A673 (cell line): ENCODE data around the gene TBRG4. TPM values are rescaled to one million over a fixed set of nuclear protein-coding genes. Genes with fewer than 3 reads are reported as not detected.
"Not testable (repeated sequence)": the region's sequence is repeated elsewhere in the genome, so short reads cannot be mapped to it uniquely, and the experiment has no call there.

Experiments used
- BruUV-seq: library from RNA; stranded (reverse); fragments of 400-500 nt; replicated peaks from 2 replicates; lab custom pipeline; 2021; lab: Mats Ljungman, UMichigan
- CTCF ChIA-PET: fragments of 300-600 bp; sonication (Branson Sonifier 250); formaldehyde crosslinking; loops from one replicate; lab custom pipeline; 2022; ENCODE audit warnings: antibody characterized with exemption; lab: Charles Lee
- POLR2A ChIA-PET: fragments of 300-600 bp; sonication (Branson Sonifier 250); formaldehyde crosslinking; loops from one replicate; lab custom pipeline; 2022; ENCODE audit warnings: antibody characterized with exemption; ENCODE audit not compliant: low non-redundant PET; lab: Charles Lee
- DNase-seq: peaks from one replicate; pipeline ENCODE4 v3.0.0-alpha.2; 2015; ENCODE audit warnings: low spot score
- H3K27ac ChIP-seq: fragments of 200-600 bp; sonication (generic); 2 replicates; pipeline ENCODE4 v1.5.1; 2016; ENCODE audit warnings: mixed run types, low read depth, mild to moderate bottlenecking, mixed read lengths, antibody characterized with exemption, low read length; ENCODE audit not compliant: poor library complexity, severe bottlenecking
- H3K27me3 ChIP-seq: fragments of 200-600 bp; sonication (generic); replicated peaks from 2 replicates; pipeline ENCODE4 v1.6.1; 2017; ENCODE audit warnings: mixed run types, low read depth, mild to moderate bottlenecking, mixed read lengths, antibody characterized with exemption, low read length; ENCODE audit not compliant: insufficient read depth, poor library complexity
- H3K36me3 ChIP-seq: fragments of 200-600 bp; sonication (generic); 2 replicates; pipeline ENCODE4 v1.6.1; 2016; ENCODE audit warnings: mixed run types, mild to moderate bottlenecking, mixed read lengths, antibody characterized with exemption, low read length; ENCODE audit not compliant: insufficient read depth, poor library complexity, severe bottlenecking
- H3K4me1 ChIP-seq: fragments of 200-600 bp; sonication (generic); 2 replicates; pipeline ENCODE4 v1.6.1; 2017; ENCODE audit warnings: mixed run types, mild to moderate bottlenecking, mixed read lengths, antibody characterized with exemption, low read length; ENCODE audit not compliant: insufficient read depth, poor library complexity, severe bottlenecking
- H3K4me3 ChIP-seq: fragments of 200-600 bp; sonication (generic); 2 replicates; pipeline ENCODE4 v1.5.1; 2016; ENCODE audit warnings: low read depth, mixed run types, mild to moderate bottlenecking, mixed read lengths, low read length; ENCODE audit not compliant: poor library complexity, severe bottlenecking
- H3K9me3 ChIP-seq: fragments of 200-600 bp; sonication (generic); 2 replicates; pipeline ENCODE4 v1.6.1; 2016; ENCODE audit warnings: mixed run types, low read depth, mild to moderate bottlenecking, mixed read lengths, antibody characterized with exemption, low read length; ENCODE audit not compliant: poor library complexity, severe bottlenecking
- EZH2 ChIP-seq: fragments of 200-600 bp; sonication (generic); IDR thresholded peaks from 2 replicates; pipeline ENCODE4 v1.6.1; 2017; ENCODE audit warnings: borderline replicate concordance, low read depth, mild to moderate bottlenecking, mixed read lengths, antibody characterized with exemption, low read length; ENCODE audit not compliant: poor library complexity, severe bottlenecking
- intact Hi-C: fragments of 100-400 bp; cut with micrococcal nuclease; formaldehyde crosslinking; loops from one replicate; pipeline ENCODE4 v1.10.0; 2022; ENCODE audit not compliant: unreplicated experiment
- total RNA-seq: library from RNA; stranded (reverse); gene quantifications from 2 replicates; pipeline ENCODE4 v1.2.3, GENCODE V29; 2021
- TF ChIP-seq, protein P1 (sequence below): fragments of 300-800, 200-600 bp; sonication (generic); conservative IDR thresholded peaks from 2 replicates; pipeline ENCODE4 v1.5.1; 2017; ENCODE audit warnings: low read depth, mild to moderate bottlenecking, antibody characterized with exemption, low read length, moderate library complexity, mixed read lengths

TBRG4 gene
- total RNA-seq, 1 experiment from 2014 or later: 136 TPM

DNA sequence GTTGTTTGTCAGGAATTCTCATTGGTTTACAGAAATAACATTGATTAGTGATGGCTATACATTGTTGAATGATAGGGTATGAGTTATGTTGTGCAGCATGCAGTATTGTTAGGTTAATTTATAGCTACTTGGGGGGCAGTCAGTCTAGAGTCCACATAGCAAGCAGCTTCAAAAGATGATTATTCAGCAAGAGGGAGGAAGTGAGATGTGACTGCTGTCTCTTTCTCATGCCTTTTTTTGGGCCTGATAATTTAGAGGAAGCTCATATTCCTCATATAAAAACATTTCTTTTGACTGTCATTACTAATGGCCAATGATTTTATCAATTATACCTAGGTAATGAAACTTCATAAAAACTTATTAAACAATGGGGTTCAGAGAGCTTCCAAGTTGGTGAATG, 3.4 kb upstream of the TBRG4 start:
- TF ChIP-seq EZH2: no peak
- TF ChIP-seq, protein P1, sequence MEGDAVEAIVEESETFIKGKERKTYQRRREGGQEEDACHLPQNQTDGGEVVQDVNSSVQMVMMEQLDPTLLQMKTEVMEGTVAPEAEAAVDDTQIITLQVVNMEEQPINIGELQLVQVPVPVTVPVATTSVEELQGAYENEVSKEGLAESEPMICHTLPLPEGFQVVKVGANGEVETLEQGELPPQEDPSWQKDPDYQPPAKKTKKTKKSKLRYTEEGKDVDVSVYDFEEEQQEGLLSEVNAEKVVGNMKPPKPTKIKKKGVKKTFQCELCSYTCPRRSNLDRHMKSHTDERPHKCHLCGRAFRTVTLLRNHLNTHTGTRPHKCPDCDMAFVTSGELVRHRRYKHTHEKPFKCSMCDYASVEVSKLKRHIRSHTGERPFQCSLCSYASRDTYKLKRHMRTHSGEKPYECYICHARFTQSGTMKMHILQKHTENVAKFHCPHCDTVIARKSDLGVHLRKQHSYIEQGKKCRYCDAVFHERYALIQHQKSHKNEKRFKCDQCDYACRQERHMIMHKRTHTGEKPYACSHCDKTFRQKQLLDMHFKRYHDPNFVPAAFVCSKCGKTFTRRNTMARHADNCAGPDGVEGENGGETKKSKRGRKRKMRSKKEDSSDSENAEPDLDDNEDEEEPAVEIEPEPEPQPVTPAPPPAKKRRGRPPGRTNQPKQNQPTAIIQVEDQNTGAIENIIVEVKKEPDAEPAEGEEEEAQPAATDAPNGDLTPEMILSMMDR: no peak
- H3K27ac ChIP-seq: no peak overlapping the region
- no TSS peak for BruUV-seq
- no peaks in the 10 kb centered on the region for H3K9me3 ChIP-seq
- H3K4me1 ChIP-seq: no peaks in the 10 kb centered on the region
- H3K36me3 ChIP-seq: no peaks in the 10 kb centered on the region
- peaks cover 4% of the 10 kb centered on the region for H3K27me3 ChIP-seq
- POLR2A ChIA-PET: no interaction called here
- DNase-seq: no peak
- intact Hi-C loops: loop anchor here (5.0 kb wide), 1 partner anchor 118 kb away; no protein-coding TSS in a partner anchor
- CTCF ChIA-PET: no interaction called here
- no peak overlapping the region for H3K4me3 ChIP-seq

DNA sequence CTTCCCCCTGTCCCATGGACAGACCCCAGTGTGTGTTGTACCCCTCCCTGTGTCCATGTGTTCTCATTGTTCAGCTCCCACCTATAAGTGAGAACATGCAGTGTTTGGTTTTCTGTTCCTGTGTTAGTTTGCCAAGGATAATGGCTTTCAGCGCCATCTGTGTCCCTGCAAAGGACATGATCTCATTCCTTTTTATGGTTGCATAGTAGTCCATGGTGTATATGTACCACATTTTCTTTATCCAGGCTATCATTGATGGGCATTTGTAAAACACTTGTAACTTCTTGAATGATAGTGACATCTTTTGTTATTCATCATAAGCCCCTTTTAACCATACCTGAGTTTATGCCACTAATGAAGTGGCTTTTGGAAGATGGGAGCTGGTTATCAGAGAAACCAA, 2.8 kb upstream of the TBRG4 start:
- intact Hi-C loops: loop anchor here (5.0 kb wide), 1 partner anchor 117 kb away; no protein-coding TSS in a partner anchor
- H3K27ac ChIP-seq, H3K27me3 ChIP-seq, H3K4me3 ChIP-seq, DNase-seq, H3K4me1 ChIP-seq, POLR2A ChIA-PET, H3K36me3 ChIP-seq, CTCF ChIA-PET, H3K9me3 ChIP-seq, BruUV-seq: not testable (repeated sequence)

DNA sequence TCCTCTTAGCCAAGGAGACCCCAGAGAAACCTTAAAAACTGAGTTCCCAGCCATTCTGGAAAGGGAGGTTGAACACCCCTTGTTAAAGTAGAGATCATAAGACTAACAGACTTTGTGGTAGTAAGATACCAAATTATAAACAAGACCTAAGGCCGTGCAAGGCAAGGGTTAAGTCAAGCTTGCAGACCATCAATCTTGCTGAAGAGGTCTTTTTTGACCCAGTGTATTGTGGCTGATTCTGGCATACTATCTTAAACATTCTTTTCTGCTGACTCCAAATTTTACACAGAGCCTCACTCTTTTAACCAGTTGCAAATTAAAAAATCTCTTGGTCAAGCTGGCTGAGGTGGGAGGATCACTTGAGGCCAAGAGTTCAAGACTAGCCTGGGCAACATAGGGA, 1.2 kb upstream of the TBRG4 start:
- Histone ChIP-seq H3K4me1 (peaks cover 7% of the 10 kb centered on the region), H3K9me3 (no peaks in the 10 kb centered on the region), H3K4me3 (peak overlapping the region; percentile 86), H3K27me3 (peaks cover 4% of the 10 kb centered on the region), H3K36me3 (peaks cover 18% of the 10 kb centered on the region), H3K27ac (no peak overlapping the region)
- intact Hi-C loops: loop anchor here (2.0 to 5.0 kb wide), 2 partner anchors 24 to 115 kb away; no protein-coding TSS in a partner anchor
- ChIA-PET POLR2A (no interaction called here), CTCF (no interaction called here)
- DNase-seq: no peak
- no TSS peak for BruUV-seq
- TF ChIP-seq, protein P1: no peak
- TF ChIP-seq EZH2: no peak

DNA sequence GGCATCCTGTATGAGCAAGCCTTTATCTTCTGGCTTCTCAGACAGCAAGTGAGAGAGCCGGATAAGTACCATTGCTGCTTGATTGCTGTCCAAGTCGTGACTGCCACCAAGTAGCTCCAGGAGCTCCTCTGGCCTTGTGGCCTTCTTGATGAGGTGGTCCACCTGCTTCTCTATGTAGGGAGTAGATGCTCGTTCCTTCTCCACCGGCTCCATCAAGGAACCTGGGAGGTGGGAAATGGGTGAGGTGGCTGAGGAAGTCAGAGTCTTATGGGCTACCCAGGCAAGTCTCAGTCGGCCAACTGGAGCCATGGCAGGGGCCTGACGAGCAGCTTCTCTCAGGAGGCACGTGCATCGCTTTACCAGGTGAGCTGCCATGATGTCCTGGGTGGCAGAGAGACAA, 2.6 kb downstream of the TBRG4 start:
- BruUV-seq: no TSS peak
- Histone ChIP-seq H3K36me3 (peaks cover 56% of the 10 kb centered on the region), H3K4me1 (peaks cover 7% of the 10 kb centered on the region), H3K27ac (no peak overlapping the region), H3K4me3 (no peak overlapping the region), H3K27me3 (no peaks in the 10 kb centered on the region), H3K9me3 (no peaks in the 10 kb centered on the region)
- TF ChIP-seq EZH2: no peak
- TF ChIP-seq, protein P1: no peak
- intact Hi-C loops: no loop called here
- DNase-seq: no peak
- CTCF ChIA-PET: no interaction called here
- POLR2A ChIA-PET: no interaction called here
